HG03175 (cell line): ENCODE data around the gene MCOLN3.

Experiments
- ATAC-seq: cut with Tn5 transposase; IDR thresholded peaks from one replicate; pipeline ENCODE4 v1.9.1; 2021; ENCODE audit warnings: mild to moderate bottlenecking, moderate library complexity; ENCODE audit not compliant: unreplicated experiment

MCOLN3 gene, protein sequence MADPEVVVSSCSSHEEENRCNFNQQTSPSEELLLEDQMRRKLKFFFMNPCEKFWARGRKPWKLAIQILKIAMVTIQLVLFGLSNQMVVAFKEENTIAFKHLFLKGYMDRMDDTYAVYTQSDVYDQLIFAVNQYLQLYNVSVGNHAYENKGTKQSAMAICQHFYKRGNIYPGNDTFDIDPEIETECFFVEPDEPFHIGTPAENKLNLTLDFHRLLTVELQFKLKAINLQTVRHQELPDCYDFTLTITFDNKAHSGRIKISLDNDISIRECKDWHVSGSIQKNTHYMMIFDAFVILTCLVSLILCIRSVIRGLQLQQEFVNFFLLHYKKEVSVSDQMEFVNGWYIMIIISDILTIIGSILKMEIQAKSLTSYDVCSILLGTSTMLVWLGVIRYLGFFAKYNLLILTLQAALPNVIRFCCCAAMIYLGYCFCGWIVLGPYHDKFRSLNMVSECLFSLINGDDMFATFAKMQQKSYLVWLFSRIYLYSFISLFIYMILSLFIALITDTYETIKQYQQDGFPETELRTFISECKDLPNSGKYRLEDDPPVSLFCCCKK

DNA sequence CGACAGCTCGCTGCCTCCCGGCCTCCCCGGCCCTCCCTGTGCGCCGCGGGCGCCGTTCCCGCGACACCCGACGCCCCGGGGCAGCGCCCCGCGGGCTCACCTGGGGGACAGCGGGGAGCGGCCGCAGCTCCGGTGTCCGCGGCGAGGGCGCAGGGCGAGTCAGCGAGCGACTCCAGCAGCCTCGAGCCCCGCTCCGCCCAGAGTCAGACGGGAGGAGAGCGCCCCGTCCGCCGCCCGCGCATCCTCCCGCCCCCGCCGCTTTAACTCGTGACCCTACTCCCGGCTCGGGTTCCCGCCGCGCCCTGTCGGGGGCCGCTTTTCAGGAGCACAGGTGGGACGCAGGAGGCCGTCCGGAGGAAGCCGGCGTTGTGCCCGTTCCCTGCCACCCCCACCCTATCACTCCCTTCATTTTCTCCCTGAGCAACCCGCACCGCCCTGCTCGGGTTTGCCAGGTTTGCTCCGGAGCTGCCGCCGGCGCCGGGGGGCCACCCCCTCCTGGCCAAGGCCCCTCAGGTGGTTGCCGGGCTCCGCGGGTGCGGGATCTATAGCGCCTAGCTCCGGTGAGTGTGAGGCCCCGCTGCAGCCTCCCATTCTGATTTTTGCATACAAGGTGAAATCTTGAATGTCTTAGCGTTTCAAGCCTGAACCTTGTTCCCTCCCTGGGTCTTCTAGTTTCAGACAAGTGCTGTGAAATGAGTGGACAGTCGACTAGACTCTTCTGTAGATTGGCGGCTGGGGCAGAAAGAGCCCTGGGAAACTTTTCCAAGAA is at the start of gene MCOLN3:
Gene MCOLN3, minus strand, starts transcription at position 205 of the 769 bp plus-strand sequence. CDS start 3,140 bp downstream, outside the sequence.
- ATAC-seq, result peak; percentile 65

DNA sequence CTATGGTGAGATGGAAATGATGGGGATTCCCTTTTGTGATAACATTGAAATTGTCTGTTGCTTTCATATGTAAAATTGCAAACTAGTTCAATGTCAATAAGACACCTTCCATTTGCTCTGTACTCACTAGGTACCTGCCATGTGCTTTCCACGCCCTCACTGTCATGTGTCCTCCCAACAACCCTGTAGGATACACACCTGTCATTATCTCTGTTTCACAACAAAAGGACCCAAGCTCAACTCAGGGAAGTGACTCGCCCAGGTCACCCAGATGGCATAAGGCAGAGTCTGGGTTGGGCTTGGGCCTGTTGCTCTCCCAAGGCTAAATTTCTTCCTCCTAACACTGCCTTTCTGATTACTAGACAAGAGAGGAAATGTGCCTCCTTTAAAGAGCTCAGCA is 45.3 kb upstream of the MCOLN3 start:
- ATAC-seq, result no peak

DNA sequence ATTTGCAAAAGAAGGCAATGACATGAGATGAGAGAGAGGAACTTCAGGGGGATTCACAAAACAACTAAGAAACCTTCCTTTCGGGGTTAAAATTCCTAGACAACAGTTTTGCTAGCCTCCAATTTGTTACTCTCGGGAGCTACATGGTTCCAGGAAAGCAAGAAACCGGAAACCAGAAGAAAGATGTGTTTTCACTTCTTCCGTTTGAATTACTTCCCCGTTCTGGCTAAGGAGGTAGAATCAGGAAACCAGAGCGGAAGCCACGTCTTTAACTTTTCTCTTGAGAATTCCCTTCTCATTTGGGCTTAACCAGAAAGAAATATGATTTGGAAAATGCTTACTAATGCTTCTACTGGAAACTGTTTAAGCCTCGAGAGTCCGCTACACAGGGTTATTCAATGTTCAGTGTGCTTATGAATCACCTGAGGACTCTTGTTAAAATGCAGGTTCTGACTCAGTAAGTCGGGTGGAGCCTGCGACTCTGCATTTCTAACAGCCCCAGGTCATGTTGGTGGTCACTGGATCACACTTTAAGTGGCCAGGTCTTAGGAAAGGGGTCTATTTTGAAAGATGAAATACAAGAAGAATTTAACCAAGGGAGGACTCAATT is 43.5 kb upstream of the MCOLN3 start:
- ATAC-seq, result peak; percentile 49

DNA sequence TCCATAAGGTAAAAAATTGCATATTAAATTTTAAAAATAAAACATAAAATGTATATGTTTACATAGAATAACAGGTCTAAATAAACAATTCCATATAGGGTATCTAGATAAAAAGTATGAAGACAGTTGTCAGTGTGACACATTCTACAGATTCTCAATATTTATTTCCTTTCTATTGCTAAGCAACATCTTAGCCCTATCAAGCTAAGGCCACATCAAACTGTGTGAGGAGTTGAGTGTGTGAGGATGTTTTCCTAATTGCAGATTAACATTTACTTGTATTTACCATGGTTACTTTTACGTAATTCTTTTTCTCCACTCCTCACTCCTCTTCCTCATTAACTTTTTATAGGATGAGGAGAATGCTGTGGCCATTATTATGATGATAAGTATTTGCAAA is 41.9 kb upstream of the MCOLN3 start:
- ATAC-seq, result no peak

DNA sequence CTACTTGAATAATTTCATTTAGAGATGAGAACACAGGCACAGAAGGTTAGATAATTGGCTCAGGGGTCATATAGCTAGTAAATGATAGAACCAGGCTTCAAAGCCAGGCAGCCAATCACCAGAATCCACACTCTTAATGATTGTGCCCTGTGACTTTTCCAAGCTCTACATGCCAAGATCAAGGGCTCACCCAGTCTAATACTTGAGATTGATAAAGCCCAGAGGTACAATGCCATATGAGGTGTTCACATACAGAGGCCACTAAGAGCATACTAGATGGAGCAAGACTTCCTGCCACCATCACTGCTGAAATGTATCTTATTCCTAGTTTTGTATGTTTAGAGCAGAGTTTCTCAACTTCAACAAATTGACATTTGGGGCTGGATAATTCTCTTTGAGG is 40.9 kb upstream of the MCOLN3 start:
- ATAC-seq, result no peak

DNA sequence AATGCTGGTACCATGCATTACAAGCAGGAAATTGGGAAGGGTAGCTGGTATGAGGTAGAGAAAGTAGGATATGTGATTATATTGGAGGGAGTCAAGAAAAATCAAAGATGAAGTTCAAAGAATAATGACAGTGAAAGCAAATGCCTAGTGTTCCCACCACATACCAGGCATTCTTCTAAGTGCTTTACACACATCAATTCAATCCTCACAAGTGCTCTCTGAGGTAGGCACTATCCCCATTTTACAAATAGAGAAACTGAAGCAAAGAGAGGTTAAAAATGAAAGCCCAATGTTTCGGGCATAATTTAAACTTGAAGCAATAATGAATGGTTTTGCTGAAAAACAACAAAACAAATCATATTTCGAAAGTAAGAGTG is 40.1 kb upstream of the MCOLN3 start:
- no peak for ATAC-seq

DNA sequence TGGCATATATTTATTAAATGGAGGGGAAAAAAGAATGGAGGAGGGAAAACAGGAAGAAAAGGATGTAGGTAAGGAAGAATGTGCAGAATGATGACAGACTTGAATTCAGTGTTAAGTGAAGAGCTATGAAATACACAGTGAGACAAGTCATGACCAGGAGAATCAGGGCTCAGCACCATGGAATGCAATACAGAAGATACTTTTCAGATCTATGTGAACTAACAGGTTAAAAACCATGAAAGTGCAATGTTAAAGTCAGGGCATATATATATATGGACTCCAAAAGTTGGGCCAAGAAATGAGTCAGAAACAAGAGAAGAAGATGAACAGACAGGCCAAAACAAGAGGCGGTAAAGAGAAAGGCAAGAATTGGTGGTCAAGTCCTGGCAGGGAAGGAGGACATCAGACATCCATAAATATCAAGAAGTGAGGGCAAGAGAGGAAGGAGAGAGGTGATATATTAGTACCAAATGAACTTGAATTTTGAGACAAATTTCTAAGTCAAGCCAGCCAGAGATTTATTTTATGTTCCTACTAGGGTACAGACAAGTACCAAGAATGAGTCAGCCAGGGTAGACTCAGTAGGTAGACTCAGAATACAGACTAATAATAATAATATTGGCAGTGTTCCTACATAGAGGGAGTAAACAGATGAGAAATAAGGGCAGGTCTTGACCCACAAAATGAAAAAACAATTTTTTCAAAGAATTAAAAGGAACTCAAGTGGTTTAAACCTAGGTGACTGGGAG is 39.5 kb upstream of the MCOLN3 start:
- no peak for ATAC-seq

DNA sequence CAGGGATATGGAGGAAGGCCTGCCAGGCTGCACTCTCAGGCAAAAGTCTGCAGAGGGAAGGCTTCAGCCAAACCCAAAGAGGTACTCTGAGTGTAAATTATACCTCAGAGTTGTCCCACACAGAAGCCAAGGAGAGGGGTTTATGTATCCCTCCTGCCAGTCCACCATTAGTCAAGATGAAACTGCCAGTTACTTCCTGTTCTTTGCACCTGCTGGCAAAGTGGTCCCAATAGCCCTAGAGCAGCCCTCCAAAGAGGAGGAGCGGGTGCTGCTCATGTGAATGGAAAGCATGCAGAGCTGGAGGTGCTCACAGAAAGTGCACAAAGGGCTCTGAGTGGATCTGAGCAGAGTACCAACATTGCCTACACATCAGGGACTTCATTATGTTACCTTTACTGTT is 37.1 kb upstream of the MCOLN3 start:
- ATAC-seq, result peak; percentile 66

DNA sequence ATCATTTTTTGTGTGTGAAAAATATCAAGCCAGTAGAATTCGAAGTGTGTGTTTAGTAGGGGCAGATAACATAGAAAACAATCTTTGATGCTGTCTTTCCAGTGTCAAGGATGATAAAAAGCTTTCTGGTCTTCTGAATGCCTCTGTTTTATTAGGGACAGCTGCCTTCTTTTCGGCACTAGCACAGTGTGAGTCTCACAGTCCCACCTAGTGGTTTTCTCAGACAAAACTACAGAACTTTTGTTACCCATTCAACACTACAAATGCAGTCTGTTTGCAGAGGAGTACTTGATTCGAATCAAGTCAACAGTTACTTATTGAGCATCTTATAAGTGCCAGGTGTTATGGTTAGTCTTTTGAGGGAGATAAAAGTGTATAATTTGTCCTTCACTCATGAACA is 30.6 kb upstream of the MCOLN3 start:
- ATAC-seq, result no peak

DNA sequence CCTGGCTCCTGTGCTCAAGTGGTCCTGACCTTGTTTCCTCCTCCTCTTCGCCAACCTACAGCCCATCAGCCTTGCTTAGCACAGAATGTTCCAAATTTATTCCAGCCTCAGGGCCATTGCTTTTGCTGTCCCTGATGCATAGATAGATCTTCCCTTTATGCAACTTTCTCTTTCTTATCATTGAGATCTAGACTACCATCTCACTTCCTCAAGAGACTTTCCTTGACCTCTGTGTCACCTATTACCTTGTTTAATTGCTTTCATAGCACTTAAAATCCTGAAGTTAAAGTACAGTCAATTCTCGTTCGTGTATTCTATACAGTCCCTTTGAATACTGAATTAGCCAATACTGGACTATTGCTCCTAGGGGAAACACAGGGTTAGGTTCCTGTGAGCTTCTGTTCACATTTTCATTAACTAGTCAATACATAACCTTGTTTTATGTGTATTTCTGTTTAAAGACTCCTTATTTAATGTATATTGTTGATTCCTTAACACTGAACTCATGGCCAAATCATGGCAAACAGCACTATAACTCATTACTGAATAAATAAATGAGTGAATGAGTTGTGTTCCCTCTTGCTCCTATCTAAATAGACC is 26.2 kb upstream of the MCOLN3 start:
- no peak for ATAC-seq

DNA sequence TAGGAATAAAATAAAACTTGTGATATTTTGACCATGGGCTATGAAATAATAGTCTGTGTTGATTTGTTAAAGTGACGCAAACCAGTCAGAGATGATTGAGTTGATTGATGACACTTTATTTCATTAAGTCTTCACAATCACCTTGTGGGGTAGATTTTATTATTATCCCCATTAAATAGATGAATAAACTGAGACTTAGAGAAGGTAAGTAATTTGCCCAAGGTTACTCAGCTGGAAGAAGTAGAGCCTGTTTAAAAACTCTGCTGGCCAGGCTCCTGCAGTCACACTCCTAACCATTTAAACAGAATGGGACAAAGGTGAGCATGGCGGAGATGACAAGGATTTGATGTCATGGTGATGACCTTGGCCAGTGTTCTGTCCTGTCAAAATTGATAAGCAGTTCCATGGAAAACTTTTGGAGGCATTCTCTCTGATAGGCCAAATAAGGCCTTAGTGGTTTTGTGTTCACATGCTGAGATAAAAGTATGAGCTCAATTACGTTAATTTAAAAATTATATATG is 22.7 kb upstream of the MCOLN3 start:
- no peak for ATAC-seq

DNA sequence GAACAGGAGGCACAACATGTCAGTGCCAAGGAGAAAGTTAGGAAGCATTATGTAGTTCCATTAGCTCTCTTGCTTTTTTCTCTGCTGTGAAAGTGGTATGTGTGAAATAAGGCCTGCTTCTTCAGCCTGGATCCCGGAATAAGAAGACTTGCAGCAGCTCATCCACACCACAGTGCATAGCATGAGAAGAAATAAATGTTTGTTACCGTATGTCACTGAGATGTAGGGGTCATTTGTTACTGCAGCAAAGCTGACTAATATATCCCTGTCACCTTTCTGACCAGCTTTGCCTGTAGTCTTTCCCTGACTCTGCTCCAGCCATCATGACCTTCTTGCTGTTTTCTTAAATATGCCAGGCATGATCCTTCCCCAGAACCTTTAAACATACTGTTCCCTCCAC is 20.5 kb upstream of the MCOLN3 start:
- ATAC-seq, result no peak

DNA sequence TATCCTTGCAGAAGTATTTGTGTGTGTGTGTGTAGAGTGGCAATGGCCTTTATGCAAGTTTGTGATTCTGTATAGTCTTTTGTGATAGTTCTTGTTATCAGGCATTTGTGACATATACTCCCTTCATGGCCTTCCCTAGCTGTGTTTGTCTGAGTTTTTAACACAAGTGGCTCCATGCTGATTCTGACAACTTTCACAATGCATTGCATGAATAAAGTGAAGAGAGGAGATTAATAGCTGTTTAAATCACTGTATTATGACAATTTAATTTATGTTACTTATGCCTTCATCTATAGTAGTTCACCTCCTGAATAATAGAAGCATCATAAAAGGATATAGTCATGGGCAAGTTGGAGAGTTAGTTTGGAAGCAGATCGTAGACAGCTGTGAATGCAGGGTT is 17.2 kb upstream of the MCOLN3 start:
- ATAC-seq, result no peak

DNA sequence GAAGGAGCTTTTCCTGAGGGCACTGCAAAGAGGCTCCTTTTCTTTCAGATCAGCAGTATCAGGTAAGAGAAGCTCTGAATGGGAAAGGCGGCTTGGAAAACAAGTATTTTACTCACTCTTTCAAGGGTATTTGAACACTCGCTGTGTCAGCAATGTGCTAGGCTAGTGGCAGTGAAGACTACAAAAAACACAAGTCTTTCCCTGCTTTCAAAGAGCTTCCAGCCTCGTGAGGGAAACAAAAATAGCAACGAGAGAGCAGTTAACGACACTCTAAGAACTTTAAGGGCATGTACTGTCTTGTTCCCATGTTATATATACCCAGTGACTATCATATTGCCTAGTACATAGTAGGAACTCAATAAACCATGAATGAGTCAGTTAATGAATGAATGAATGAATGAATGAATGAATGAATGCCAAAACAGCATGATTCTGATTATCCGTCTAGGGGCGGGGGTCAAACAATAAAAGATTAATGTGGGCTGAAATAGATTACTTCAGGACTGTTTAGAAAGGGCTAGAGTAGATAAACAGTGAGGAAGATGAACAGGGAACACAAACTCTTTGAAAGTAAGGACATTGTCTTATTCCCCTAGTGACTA is 14.2 kb upstream of the MCOLN3 start:
- ATAC-seq, result no peak

DNA sequence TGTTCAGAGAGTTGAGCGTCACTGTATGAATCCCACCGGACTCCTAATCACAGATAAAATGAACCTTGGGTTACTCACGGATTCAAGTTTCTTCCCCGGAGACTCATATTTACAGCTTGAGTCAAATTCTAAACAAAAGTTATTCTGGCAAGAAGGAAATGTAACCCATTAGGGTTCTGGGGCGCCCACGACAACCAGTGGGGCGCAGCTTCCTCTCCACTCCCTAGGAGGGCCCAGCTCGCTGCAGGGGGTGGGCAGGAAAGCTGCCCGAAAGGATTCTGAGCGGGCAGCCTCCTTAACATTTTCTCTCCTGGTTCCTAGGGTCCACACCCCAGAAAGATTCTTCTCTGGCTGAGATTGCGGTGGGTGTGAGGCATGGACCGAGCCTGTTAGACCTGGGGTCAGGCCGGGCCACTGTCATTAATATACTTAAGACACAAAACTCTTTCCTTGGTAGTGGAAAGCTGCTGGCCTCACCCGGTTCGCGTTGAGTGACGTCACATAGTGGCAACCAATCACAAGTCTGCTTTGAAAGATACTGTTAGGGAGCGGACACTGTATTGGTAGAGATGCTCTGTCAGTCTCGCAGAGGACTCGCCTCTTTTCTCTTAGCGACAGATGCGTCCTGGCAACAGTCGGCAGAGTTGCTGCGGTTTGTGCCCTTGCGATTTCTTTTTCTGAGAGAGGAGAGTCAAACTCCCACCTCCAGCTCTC is 13.6 kb upstream of the MCOLN3 start:
- ATAC-seq, result peak; percentile 100

DNA sequence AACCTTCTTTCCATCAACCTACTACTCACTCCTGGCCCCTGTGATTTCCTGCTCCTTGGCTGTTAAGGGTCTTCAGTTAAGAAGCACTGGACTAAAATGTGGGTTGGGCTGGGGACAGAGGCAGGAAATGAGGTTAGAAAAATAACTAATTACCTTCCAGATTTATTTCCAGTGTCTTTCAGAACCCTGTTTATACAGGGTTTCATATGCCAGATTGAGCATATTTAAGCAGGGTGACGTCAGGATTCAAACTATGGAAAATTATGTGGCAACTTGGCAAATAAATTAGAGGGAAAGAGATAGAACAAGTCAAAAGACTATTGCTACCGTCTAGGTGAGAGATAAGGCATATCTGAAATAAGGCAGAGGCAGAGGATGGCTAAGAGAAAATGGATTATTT is 11.7 kb upstream of the MCOLN3 start:
- ATAC-seq, result no peak

DNA sequence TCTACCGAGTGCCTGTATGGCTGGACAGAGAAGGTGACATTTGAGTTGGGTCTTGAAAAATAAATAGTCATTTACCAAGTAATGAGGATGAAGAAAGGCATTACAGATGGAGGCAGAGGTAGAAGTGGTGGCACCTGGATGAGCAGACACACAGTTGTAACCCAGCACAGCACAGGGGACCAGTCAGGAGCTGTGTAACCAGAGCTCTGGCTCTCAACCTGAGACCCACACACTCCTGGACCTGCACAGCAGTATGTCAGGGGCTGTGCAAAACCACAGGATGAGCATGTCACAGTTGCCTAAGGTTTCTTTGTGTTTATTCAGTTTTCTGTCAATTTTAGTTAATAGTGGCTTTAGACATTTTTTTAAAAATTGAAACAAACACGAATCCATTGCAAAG is 11.3 kb upstream of the MCOLN3 start:
- ATAC-seq, result no peak

DNA sequence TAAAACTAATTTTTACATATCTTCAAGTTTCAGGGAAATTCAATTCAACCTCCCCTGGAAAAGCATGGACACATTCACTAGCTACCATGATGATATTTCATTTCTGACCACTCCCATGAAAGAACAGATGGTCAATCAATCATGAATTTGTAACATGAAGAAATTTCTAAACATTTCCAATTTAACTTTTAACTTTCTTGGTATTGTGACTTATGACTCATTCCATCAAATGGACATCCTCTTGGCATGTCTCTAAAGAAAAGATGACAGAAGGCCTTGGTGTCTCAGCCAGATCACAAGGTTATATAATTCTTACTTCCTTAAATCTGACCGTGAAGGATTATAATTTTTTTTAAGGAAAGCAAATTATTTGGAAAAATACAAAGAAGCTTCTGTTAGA is 10.5 kb upstream of the MCOLN3 start:
- ATAC-seq, result no peak

DNA sequence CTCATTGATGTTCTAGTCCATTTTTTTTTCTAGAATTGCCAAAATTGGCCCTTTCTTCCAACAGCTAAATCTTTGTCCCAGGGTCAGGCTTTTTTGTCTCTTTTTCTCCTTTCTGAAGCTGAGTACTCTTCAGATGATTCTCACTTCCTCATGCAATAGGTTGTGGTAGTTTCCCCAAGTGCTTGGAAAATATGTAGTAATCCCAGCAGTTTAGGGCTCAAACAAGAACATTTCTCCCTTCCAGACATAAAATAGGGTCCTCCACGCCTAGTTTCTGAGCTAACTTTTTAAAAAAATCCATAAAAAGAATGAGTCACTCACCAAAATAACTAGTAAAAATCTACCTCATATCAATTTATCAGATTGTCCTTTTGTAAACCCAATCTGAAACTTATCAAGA is 10.0 kb upstream of the MCOLN3 start:
- ATAC-seq, result no peak
